Pancreas (tissue), 10 donors: ENCODE results near the gene SLC25A51. TPM values are rescaled to one million over a fixed set of nuclear protein-coding genes. Genes with fewer than 3 reads are reported as not detected.

Experiments used
- ATAC-seq, 4 donors: fragments of 200-7000 bp; cut with Tn5 transposase; one replicate each; pipeline versions ENCODE4 v1.8.0 to v1.9.1; 2020; ENCODE audit warnings: mild to moderate bottlenecking in 4 of 4, moderate library complexity in 4 of 4
- DNase-seq, 6 donors: peaks; one replicate each; pipeline ENCODE4 v3.0.0-alpha.2; 2020
- FAIRE-seq: peaks from 2 replicates; lab custom pipeline; 2012; peaks lifted over from hg19 to GRCh38; lab: Jason Lieb, UNC
- H3K27ac ChIP-seq, 4 donors: fragments of 200-600 bp; sonication (generic); 1 replicate in 3 of 4; 2 replicates in 1 of 4; pipeline versions ENCODE4 v1.5.0 to v1.8.0; 2020
- H3K27me3 ChIP-seq, 4 donors: fragments of 200-600 bp; one replicate each; pipeline ENCODE4 v1.8.0; 2021
- H3K36me3 ChIP-seq, 3 donors: fragments of 200-600 bp; sonication (generic) in 1 of 3; one replicate each; pipeline versions ENCODE4 v1.5.0 to v1.8.0; 2020 to 2021
- H3K4me1 ChIP-seq, 3 donors: fragments of 200-600 bp; one replicate each; pipeline ENCODE4 v1.8.0; 2021
- H3K4me3 ChIP-seq, 4 donors: fragments of 200-600 bp; sonication (generic) in 2 of 4; one replicate each; pipeline versions ENCODE4 v1.5.0 to v1.8.0; 2020 to 2021
- H3K9me3 ChIP-seq, 4 donors: fragments of 200-600 bp; one replicate each; pipeline ENCODE4 v1.8.0; 2021
- WGBS, 2 donors: extraction: QIAGEN DNeasy Blood & Tissue Kit; methylation state at CpG; one replicate each; pipeline ENCODE4 v1.1.7; 2013; 5-methylcytosine and 5-hydroxymethylcytosine counted together
- intact Hi-C, 3 donors: fragments of 100-400 bp; cut with DNase I; formaldehyde crosslinking; loops; one replicate each; pipeline versions ENCODE4 v1.11.1 to v1.14.2; 2022
- polyA plus RNA-seq, 2 donors: library from polyadenylated mRNA; stranded (reverse); fragments of 200-250 nt; gene quantifications; one replicate each; pipeline ENCODE4 v1.2.3, GENCODE V29; 2013
- total RNA-seq, 6 donors: library from RNA; stranded (reverse); fragmentation: NEBNext Ultra II Directional in 4 of 6; extraction: Animal tissue kit (Norgen Biotek cat#: 25700) in 4 of 6; gene quantifications; one replicate each; pipeline versions ENCODE4 v1.2.1 to v1.2.4, GENCODE V29; 2021 to 2023
- TF ChIP-seq, protein P1 (sequence below), 4 donors: fragments of 200-600 bp; sonication (generic) in 3 of 4; IDR thresholded peaks; one replicate each; pipeline versions ENCODE4 v1.5.0 to v1.8.0; 2021; ENCODE audit warnings: antibody characterized with exemption in 4 of 4
- donor health status: healthy with polysubstance abuse.
- donor health status: DM: no; HTN: no; CAD: no; lungs with moderate emphysema.
- donor health status: DM: no; HTN: no; CAD: no.
- donor health status: control.
- donor health status: control.
- donor health status: Bipolar disorder and iron deficiency.
- donor health status: DM: yes; HTN: yes; CAD: no.
- donor health status: DM: no; HTN: no; CAD: no.
- donor health status: DM: no; HTN: no; CAD: no.
- donor health status: DM: yes; HTN: yes; CAD: no.

Gene SLC25A51
- total and polyA plus RNA-seq, 8 donors, result 3.1 to 19.0 (median 13.2) TPM

DNA sequence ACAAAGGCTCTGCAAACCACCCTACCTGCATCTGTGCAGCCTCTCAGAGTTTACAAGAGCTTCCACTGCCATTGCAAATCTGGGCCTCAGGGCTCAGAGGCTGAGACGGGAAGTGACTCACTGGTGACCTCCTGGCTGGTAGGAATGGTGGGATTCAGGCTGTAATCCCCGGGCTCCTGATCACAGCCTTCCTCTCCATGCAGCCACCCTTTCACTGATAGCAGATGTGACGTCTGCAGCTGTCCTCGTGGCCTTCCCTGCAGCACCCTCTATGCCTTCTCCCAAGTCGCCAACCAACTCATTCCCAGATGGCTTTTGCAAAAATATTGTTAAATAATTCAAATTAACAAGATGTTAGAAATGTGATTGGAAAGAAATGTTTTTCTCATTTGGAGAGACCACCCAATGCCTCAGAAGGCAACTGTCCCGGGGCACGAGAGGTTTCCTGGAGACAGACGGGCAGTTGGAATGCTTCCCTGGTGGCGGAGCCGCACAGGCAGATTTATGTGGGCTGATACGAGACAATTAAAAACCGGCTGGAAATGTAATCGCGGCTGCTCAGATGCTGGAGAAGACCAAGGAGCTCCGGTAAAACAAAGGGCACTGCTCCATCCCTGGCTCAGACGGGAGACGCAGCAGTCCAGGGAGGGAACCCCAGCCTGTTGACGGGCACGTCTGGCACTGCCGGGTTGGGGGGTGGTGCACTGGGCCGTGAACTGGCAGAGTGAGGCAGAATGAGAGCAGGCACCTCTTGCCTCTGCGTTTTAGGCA is 34.4 kb upstream of the SLC25A51 start:
- H3K27ac ChIP-seq, result no peak overlapping the region
- ATAC-seq (peak in 2 of 4 donors; percentile 27 to 34), DNase-seq (peak in 2 of 6 donors; percentile 24 to 36), FAIRE-seq (no peak)
- H3K4me1 ChIP-seq, result no peaks in the 10 kb centered on the region
- no peak overlapping the region for H3K4me3 ChIP-seq
- H3K36me3 ChIP-seq, result no peaks in the 10 kb centered on the region
- intact Hi-C loops, result no loop called here
- TF ChIP-seq, protein P1, sequence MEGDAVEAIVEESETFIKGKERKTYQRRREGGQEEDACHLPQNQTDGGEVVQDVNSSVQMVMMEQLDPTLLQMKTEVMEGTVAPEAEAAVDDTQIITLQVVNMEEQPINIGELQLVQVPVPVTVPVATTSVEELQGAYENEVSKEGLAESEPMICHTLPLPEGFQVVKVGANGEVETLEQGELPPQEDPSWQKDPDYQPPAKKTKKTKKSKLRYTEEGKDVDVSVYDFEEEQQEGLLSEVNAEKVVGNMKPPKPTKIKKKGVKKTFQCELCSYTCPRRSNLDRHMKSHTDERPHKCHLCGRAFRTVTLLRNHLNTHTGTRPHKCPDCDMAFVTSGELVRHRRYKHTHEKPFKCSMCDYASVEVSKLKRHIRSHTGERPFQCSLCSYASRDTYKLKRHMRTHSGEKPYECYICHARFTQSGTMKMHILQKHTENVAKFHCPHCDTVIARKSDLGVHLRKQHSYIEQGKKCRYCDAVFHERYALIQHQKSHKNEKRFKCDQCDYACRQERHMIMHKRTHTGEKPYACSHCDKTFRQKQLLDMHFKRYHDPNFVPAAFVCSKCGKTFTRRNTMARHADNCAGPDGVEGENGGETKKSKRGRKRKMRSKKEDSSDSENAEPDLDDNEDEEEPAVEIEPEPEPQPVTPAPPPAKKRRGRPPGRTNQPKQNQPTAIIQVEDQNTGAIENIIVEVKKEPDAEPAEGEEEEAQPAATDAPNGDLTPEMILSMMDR (IDR thresholded peaks at IDR 0.05), result no peak
- H3K27me3 ChIP-seq, result no peaks in the 10 kb centered on the region
- WGBS, 2 donors, result 69 to 74% methylated on average over 22 of the region's 22 CpGs
- H3K9me3 ChIP-seq, result no peaks in the 10 kb centered on the region

DNA sequence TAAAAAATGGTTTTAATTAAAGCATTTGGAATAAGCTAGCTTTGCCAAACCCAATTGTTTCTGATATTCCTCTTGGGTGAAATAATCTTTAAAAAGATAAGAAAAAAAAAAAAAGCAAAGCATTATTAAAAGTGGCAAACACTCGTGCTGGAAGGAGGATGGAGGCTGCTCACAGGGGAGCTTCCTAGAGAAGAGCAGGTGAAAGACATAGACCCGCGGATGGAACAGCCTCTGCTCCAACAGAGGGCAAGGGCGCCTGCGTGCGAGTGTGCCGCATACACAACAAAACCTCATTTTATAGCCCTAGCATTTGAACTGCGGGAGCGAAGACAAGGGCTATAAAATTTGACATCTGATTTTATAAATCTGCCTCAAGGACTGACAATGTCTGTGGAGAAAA is 33.4 kb upstream of the SLC25A51 start:
- DNase-seq (peak in 1 of 6 donors; percentile 3), ATAC-seq (no peak), FAIRE-seq (no peak)
- Histone ChIP-seq H3K4me3 (no peak overlapping the region), H3K36me3 (no peaks in the 10 kb centered on the region), H3K27me3 (no peaks in the 10 kb centered on the region), H3K4me1 (no peaks in the 10 kb centered on the region), H3K9me3 (no peaks in the 10 kb centered on the region), H3K27ac (no peak overlapping the region)
- WGBS, 2 donors, result 84 to 88% methylated on average over 9 of the region's 9 CpGs
- intact Hi-C loops, result no loop called here
- TF ChIP-seq, protein P1 (IDR thresholded peaks at IDR 0.05), result no peak

DNA sequence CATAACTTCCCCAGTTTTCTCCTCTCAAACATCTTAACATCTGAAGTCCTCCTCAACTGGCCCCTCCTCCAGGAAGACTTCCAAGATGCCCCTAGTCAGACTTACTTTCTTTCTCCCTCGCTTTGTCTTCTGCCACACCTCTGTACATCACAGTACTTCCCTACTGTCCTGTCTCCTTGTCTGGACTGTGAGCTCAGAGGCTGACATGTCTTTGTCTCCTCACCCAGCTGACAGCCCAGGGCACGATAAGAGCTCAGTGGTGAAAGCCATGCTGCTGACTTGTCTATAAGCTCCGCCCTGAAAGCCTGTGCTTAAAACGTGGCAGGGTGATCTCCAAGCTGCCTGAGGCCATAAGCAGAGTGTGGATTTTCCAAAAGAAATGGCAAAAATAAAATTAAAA is 33.0 kb upstream of the SLC25A51 start:
- no peak for FAIRE-seq
- H3K4me3 ChIP-seq, result no peak overlapping the region
- no peaks in the 10 kb centered on the region for H3K27me3 ChIP-seq
- DNase-seq, result peak in 2 of 6 donors; percentile 0 to 17
- no peaks in the 10 kb centered on the region for H3K4me1 ChIP-seq
- intact Hi-C loops, result no loop called here
- TF ChIP-seq, protein P1 (IDR thresholded peaks at IDR 0.05), result no peak
- H3K9me3 ChIP-seq, result no peaks in the 10 kb centered on the region
- WGBS, 2 donors, result 62 to 64% methylated on average over 4 of the region's 4 CpGs
- no peak overlapping the region for H3K27ac ChIP-seq
- H3K36me3 ChIP-seq, result no peaks in the 10 kb centered on the region
- peak in 1 of 4 donors; percentile 13 for ATAC-seq

DNA sequence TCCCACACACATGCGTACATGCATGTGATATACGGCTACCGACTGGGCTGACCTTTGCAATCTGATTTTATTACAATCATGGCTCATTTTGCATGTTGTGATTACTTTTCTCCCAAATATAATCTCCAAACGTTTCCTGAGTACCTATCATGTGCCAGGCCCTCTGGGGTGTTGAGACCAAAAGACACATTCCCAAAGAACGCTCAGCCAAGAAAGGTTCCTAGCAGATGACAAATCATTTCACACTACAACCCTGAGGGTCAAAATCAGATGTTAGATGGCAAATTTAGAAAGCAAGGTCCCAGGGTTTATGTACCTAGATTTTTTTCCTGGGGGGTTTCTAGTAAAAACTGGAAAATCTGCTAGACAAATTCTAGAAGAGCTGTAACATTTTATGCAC is 32.4 kb upstream of the SLC25A51 start:
- H3K27me3 ChIP-seq, result no peaks in the 10 kb centered on the region
- no peaks in the 10 kb centered on the region for H3K9me3 ChIP-seq
- ATAC-seq (no peak), DNase-seq (no peak), FAIRE-seq (no peak)
- TF ChIP-seq, protein P1 (IDR thresholded peaks at IDR 0.05), result no peak
- intact Hi-C loops, result no loop called here
- no peak overlapping the region for H3K4me3 ChIP-seq
- H3K4me1 ChIP-seq, result no peaks in the 10 kb centered on the region
- 78 to 82% methylated on average over 5 of the region's 5 CpGs for WGBS, 2 donors
- no peak overlapping the region for H3K27ac ChIP-seq
- no peaks in the 10 kb centered on the region for H3K36me3 ChIP-seq

DNA sequence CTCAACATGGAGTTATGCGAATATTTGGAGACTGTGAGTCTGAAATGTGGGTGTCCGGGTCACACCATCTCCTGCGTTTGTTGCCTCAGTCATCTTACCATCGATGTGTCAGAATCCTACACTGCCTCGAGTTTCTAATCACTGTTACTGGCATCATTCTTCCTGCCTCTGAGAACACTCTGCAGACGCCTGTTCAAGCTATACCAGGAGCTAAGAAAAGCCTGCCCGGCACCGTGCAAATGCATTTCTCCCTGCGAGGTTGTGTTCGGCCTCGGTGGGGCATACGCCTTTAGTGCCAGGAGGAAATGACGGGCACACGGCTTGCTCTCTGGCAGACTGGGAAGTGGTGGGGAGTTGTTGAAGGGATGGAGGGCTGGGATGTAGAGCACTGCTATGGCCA is 31.2 kb upstream of the SLC25A51 start:
- no peaks in the 10 kb centered on the region for H3K36me3 ChIP-seq
- FAIRE-seq (no peak), ATAC-seq (no peak), DNase-seq (peak in 1 of 6 donors; percentile 7)
- H3K4me3 ChIP-seq, result no peak overlapping the region
- no peaks in the 10 kb centered on the region for H3K27me3 ChIP-seq
- H3K9me3 ChIP-seq, result no peaks in the 10 kb centered on the region
- H3K27ac ChIP-seq, result no peak overlapping the region
- intact Hi-C loops, result no loop called here
- 83 to 87% methylated on average over 14 of the region's 14 CpGs for WGBS, 2 donors
- TF ChIP-seq, protein P1 (IDR thresholded peaks at IDR 0.05), result no peak
- no peaks in the 10 kb centered on the region for H3K4me1 ChIP-seq
